Measurements from ENCODE around the gene DCHS1. TPM values are rescaled to one million over a fixed set of nuclear protein-coding genes. Genes with fewer than 3 reads are reported as not detected.

Gene DCHS1
- total and polyA plus RNA-seq, 8 donors = 0.76 to 22.8 (median 13.2) TPM

- Histone ChIP-seq H3K4me1 (peaks cover 0 to 48% (median 22%) of the 10 kb centered on the region in 4 donors), H3K27ac (peak overlapping the region in 1 of 5 donors; percentile 75), H3K36me3 (peaks cover 12 to 77% (median 58%) of the 10 kb centered on the region in 4 donors), H3K27me3 (no peaks in the 10 kb centered on the region), H3K9me3 (no peaks in the 10 kb centered on the region), H3K4me3 (no peak overlapping the region)
- no peak for DNase-seq
- no peak for TF ChIP-seq CTCF (IDR thresholded peaks at IDR 0.05)
- TF ChIP-seq EP300 (IDR thresholded peaks at IDR 0.05) = no peak
- TF ChIP-seq POLR2A (IDR thresholded peaks at IDR 0.05) = no peak
- no peak for TF ChIP-seq POLR2AphosphoS5 (IDR thresholded peaks at IDR 0.05)
- WGBS, 5 donors = 80 to 96% (median 87%) methylated on average over 3 of the region's 3 CpGs
- intact Hi-C loops (cut with DNase I; ENCODE audit: low total_unique reads) = no loop called here
Observed at GRCh38 chr11:6594142-6594768, 61.4 kb downstream of the DCHS1 start.

DNA sequence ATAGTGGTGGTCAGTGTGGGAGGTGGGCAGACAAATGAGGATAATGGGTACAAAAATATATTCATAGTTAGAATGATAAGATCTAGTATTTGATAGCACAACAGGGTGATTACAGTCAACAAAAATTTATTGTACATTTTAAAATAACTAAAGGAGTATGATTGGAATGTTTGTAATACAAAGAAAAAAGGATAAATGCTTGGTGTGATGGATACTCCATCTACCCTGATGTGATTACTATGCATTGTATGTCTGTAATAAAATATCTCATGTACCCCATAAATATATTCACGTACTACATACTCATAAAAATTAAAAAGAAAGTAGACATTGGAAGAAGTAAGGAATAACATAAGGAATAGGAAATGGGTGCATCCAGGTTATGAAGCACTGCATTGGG lies 67.6 kb downstream of the DCHS1 start:
- TF ChIP-seq POLR2AphosphoS5 (IDR thresholded peaks at IDR 0.05) = no peak
- no peak for TF ChIP-seq EP300 (IDR thresholded peaks at IDR 0.05)
- no peak for TF ChIP-seq POLR2A (IDR thresholded peaks at IDR 0.05)
- no peak for TF ChIP-seq CTCF (IDR thresholded peaks at IDR 0.05)
- Histone ChIP-seq H3K9me3 (peaks cover 3 to 21% (median 12%) of the 10 kb centered on the region in 4 donors), H3K36me3 (peaks cover 0 to 26% (median 16%) of the 10 kb centered on the region in 4 donors), H3K27ac (peak overlapping the region in 2 of 5 donors; percentile 30 to 39), H3K4me1 (peaks cover 5 to 19% (median 8%) of the 10 kb centered on the region in 4 donors), H3K4me3 (no peak overlapping the region), H3K27me3 (no peaks in the 10 kb centered on the region)
- no peak for DNase-seq
- WGBS, 5 donors = 93 to 98% (median 95%) methylated on average over 1 of the region's 1 CpG
- intact Hi-C loops (cut with DNase I; ENCODE audit: low total_unique reads) = no loop called here

DNA sequence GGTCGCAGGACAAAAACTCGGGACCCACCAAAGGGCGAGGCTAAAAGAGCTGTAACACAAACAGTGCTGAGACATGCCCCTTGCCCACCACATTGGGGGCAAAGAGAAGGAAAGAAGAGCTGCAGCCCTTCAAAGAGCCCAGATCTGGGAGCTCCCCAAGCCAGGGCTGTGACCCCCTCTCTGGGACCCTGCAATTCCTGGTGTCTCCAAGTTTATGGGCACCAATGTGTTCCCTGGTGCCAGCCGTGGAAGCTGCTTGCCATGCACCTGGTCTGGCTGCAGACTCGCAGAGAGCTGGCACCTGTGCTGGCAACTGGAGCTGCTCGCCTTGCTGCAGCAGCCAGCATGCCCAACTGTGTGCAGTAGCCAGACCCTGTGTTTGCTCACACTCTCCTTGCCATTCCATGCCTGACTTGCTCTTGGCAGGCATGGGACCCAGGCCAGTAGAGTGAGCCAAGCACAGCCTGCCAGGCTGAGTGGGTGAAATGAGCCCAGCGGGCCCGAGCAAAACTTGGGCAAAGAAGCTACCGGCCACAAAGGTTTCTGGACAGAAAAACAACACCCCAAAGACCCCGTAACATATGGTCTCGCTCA lies 68.2 kb downstream of the DCHS1 start:
- DNase-seq = peak in 1 of 2 donors; percentile 83
- intact Hi-C loops (cut with DNase I; ENCODE audit: low total_unique reads) = no loop called here
- WGBS, 5 donors = 65 to 83% (median 68%) methylated on average over 8 to 11 of the region's 11 CpGs

DNA sequence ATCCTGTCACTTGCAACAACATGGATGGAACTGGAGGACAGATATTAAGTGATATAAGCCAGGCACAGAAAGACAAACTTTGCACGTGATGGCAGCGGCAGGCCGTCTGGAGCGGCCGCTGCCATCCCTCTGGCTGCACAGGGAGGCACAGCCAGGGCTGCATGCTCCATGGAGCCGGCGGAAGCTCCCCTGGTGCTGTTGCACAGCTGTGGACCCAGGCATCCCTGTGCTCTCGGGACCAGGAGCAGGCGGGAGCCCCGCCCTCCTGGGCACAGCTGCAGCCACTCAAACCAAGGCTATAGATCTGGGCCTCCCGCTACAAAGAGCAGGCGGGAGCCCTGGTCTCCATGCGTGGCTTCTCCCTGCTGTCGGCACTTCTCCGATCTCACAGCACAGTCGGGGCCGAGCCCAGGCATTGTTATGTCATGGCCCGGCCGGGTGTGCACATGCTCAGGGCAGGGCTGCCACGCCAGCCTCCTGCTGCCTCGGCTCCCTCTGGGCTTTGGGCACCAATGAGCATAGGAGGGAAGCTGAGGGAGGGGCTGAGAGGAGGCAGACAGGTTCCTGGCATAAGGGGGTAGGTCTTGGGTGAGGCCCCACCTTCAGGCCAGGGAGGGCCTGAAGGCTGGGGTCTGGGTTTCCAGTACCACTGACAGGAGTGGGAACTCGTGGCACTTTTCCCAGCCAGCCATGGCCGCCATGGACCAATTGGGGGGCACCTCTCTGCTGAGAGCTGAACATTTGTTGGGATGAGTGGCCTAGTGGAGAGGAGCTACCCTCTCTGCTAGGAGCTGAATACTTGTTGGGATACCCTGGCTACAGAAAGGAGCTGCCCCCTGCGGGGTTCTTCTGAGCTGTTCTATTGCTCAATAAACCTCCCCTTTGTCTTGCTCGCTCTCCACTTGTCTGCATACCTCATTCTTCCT lies 68.9 kb downstream of the DCHS1 start:
- no peak for TF ChIP-seq CTCF (IDR thresholded peaks at IDR 0.05)
- TF ChIP-seq EP300 (IDR thresholded peaks at IDR 0.05) = no peak
- no peak for TF ChIP-seq POLR2A (IDR thresholded peaks at IDR 0.05)
- no peak for TF ChIP-seq POLR2AphosphoS5 (IDR thresholded peaks at IDR 0.05)
- no peak for DNase-seq
- 78 to 95% (median 92%) methylated on average over 17 to 25 of the region's 25 CpGs for WGBS, 5 donors

More for the DNA sequence above, 68.2 kb downstream of the DCHS1 start:
- no peaks in the 10 kb centered on the region for H3K27me3 ChIP-seq
- peak overlapping the region in 2 of 5 donors; percentile 30 to 39 for H3K27ac ChIP-seq
- no peak overlapping the region for H3K4me3 ChIP-seq
- peaks cover 0 to 20% (median 12%) of the 10 kb centered on the region in 4 donors for H3K36me3 ChIP-seq
- peaks cover 5 to 19% (median 8%) of the 10 kb centered on the region in 4 donors for H3K4me1 ChIP-seq
- H3K9me3 ChIP-seq = peaks cover 3 to 22% (median 12%) of the 10 kb centered on the region in 4 donors
- peak in 1 of 3 donors; percentile 49 for TF ChIP-seq POLR2AphosphoS5 (IDR thresholded peaks at IDR 0.05)
- no peak for TF ChIP-seq POLR2A (IDR thresholded peaks at IDR 0.05)

More for the DNA sequence above, 68.9 kb downstream of the DCHS1 start:
- Histone ChIP-seq H3K4me3 (peak overlapping the region in 1 of 4 donors; percentile 4), H3K9me3 (peaks cover 3 to 22% (median 12%) of the 10 kb centered on the region in 4 donors), H3K27me3 (no peaks in the 10 kb centered on the region), H3K4me1 (peaks cover 5 to 19% (median 8%) of the 10 kb centered on the region in 4 donors), H3K36me3 (peaks cover 0 to 13% (median 5%) of the 10 kb centered on the region in 4 donors), H3K27ac (no peak overlapping the region)
- intact Hi-C loops (cut with DNase I; ENCODE audit: low total_unique reads) = no loop called here
